Thymus (tissue), 11 donors: Measurements from ENCODE around the gene PTHLH. TPM values are rescaled to one million over a fixed set of nuclear protein-coding genes. Genes with fewer than 3 reads are reported as not detected.

Experiments
- DNase-seq, 9 donors: peaks; one replicate each; pipeline ENCODE4 v3.0.0-alpha.2; 2013; ENCODE audit warnings: low spot score in 9 of 9, low read depth in 6 of 9, missing footprints in 1 of 9
- H3K27ac ChIP-seq, 2 donors: one replicate each; pipeline ENCODE4 v1.5.1; 2013; ENCODE audit warnings: control low read depth in 1 of 2, low read depth in 1 of 2, low read length in 1 of 2, mild to moderate bottlenecking in 1 of 2, moderate library complexity in 1 of 2
- H3K27me3 ChIP-seq, 2 donors: one replicate each; pipeline ENCODE4 v1.5.1; 2013; ENCODE audit warnings: low read length in 1 of 2; ENCODE audit not compliant: control insufficient read depth in 2 of 2, insufficient read depth in 1 of 2
- H3K36me3 ChIP-seq, 2 donors: one replicate each; pipeline ENCODE4 v1.5.1; 2013; ENCODE audit warnings: low read length in 1 of 2, mild to moderate bottlenecking in 1 of 2, moderate library complexity in 1 of 2; ENCODE audit not compliant: control insufficient read depth in 2 of 2, insufficient read depth in 2 of 2
- H3K4me1 ChIP-seq, 2 donors: one replicate each; pipeline ENCODE4 v1.5.1; 2013; ENCODE audit warnings: low read length in 2 of 2; ENCODE audit not compliant: control insufficient read depth in 2 of 2, insufficient read depth in 2 of 2
- H3K4me3 ChIP-seq, 2 donors: one replicate each; pipeline ENCODE4 v1.5.1; 2013; ENCODE audit warnings: low read length in 2 of 2, control low read depth in 1 of 2, mild to moderate bottlenecking in 1 of 2
- H3K9me3 ChIP-seq, 2 donors: one replicate each; pipeline ENCODE4 v1.5.1; 2013; ENCODE audit warnings: low read length in 1 of 2, mild to moderate bottlenecking in 1 of 2; ENCODE audit not compliant: control insufficient read depth in 2 of 2, insufficient read depth in 1 of 2
- WGBS: extraction: QIAGEN DNeasy Blood & Tissue Kit; methylation state at CpG from one replicate; pipeline ENCODE4 v1.1.7; 2013; 5-methylcytosine and 5-hydroxymethylcytosine counted together
- polyA plus RNA-seq: library from polyadenylated mRNA; stranded (reverse); fragments of 200-250 nt; gene quantifications from one replicate; pipeline ENCODE4 v1.2.3, GENCODE V29; 2013
- total RNA-seq: library from RNA; stranded (reverse); fragments of 120-200 nt; gene quantifications from one replicate; pipeline ENCODE4 v1.2.4, GENCODE V29; 2013
- donor health status: healthy.

Gene PTHLH
- total and polyA plus RNA-seq, 2 donors: 0.30 to 0.57 TPM

DNA sequence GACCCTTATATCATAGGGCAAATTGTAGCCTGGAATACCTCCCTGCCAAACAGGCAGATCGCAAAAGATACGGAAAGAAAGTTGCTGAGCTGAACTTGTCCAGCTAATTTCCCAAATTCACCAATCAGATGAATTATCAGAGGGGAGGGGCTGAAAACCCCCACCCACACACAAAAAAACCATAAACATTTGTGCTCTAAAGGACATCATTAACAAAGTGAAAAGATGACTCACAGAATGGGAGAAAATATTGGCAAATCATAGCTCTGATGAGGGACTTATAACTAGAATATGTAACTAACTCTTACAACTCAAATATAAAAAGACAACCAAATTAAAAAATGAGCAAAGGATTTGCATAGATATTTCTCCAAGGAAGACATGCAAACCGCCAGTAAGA lies 36.3 kb downstream of the PTHLH start:
- Histone ChIP-seq H3K27me3 (no peaks in the 10 kb centered on the region), H3K36me3 (no peaks in the 10 kb centered on the region), H3K27ac (no peak overlapping the region), H3K4me3 (no peak overlapping the region), H3K9me3 (no peaks in the 10 kb centered on the region), H3K4me1 (no peaks in the 10 kb centered on the region)
- WGBS: 92% methylated on average over 3 of the region's 3 CpGs
- DNase-seq: no peak

DNA sequence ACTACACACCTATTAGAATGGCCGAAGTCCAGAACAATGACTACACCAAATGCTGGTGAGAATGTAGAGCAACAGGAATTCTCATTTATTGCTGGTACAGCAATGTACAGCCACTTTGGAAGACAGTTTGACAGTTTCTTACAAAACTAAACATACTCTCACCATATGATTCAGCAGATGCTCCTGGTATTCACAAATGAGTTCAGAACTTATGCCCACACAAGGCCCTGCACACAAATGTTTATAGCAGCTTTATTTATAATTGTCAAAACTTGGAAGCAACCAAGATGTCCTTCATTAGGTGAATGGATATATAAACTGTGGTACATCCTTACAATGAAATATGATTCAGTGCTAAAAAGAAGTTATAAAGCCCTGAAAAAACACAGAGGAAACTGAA lies 38.3 kb downstream of the PTHLH start:
- Histone ChIP-seq H3K4me3 (no peak overlapping the region), H3K9me3 (no peaks in the 10 kb centered on the region), H3K36me3 (no peaks in the 10 kb centered on the region), H3K27me3 (no peaks in the 10 kb centered on the region), H3K4me1 (no peaks in the 10 kb centered on the region), H3K27ac (no peak overlapping the region)
- 94% methylated on average over 1 of the region's 1 CpG for WGBS
- no peak for DNase-seq

DNA sequence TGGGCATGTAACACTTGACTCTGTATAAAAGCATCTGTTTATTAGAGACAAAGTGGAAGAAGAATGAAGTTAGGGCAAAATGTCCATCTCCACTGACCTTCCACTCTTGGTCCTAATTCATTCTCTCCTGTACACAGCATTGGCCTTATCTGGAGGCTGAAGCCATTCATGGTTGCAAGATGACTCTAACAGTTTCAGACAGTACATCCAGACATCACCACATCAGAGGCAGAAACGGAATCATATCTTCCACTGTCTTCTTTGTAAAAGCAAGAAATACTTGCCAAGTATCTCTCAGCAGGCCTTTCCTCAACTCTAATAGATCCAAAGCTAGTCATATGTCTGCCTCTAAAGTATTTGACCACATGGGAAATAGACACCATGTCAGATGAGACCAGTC lies 41.1 kb downstream of the PTHLH start:
- no peaks in the 10 kb centered on the region for H3K36me3 ChIP-seq
- H3K4me1 ChIP-seq: no peaks in the 10 kb centered on the region
- no peaks in the 10 kb centered on the region for H3K9me3 ChIP-seq
- WGBS: 96% methylated on average over 1 of the region's 1 CpG
- H3K27ac ChIP-seq: no peak overlapping the region
- H3K4me3 ChIP-seq: no peak overlapping the region
- H3K27me3 ChIP-seq: no peaks in the 10 kb centered on the region
- DNase-seq: no peak

DNA sequence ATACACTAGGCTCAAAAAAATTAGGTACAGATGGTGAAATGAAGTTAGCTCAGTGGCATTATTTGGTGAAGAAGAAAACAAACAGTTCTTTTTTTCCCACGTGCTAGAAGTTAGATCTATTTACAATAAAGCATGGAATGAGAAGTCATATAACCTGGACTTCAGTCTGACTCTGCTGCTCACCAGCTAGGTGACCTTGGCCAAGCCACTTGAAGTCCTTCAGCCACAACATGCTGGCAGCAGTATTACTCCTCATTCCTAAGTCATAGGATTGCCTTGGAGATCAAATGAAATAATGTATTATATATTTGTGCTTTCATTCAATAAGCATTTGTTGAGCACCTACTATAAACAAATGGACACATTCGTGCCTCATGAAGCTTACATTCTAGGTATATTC lies 45.2 kb downstream of the PTHLH start:
- DNase-seq: no peak
- WGBS: 85% methylated on average over 2 of the region's 2 CpGs
- no peaks in the 10 kb centered on the region for H3K9me3 ChIP-seq

DNA sequence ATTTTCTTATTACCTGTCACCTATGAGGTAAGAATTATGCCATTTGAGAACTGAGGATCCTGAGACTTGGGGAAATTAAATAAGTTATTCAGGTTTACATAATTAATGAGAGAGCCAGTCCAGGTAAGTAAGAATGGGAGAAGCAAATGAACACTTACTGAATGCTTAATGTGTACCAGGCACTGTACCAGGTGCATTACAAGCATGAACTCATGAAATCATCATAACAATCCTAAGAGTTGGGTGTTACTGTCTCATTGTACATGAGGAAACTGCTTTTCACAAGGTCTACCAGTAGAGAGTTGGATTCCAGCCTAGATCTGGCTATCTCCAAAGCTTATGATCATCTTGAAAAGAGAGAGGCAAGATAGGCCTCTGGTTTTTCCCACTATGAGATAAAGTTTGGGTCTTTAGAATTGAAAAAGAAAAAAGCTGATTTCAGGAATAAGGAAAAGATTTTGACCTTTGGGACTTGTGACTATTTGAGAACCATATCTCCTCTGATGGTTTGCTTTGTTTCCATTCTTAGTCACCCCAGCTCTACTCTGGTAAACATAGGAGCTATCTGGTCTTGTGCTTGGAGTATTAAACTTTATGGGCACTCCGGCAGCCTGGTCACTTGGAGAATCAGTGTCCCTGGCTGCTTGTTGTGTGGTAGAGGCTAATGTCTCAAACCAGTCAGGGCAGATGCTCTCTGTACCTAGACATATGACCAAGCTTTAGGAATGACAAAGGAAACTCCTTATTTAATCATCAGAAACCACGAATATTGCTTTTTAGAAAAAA lies 48.0 kb downstream of the PTHLH start:
- H3K4me1 ChIP-seq: no peaks in the 10 kb centered on the region
- H3K36me3 ChIP-seq: no peaks in the 10 kb centered on the region
- no peak for DNase-seq
- WGBS: 86% methylated on average over 2 of the region's 2 CpGs
- no peak overlapping the region for H3K4me3 ChIP-seq
- H3K27me3 ChIP-seq: no peaks in the 10 kb centered on the region
- no peak overlapping the region for H3K27ac ChIP-seq
- H3K9me3 ChIP-seq: no peaks in the 10 kb centered on the region

More for the DNA sequence above, 45.2 kb downstream of the PTHLH start:
- Histone ChIP-seq H3K4me3 (no peak overlapping the region), H3K4me1 (no peaks in the 10 kb centered on the region), H3K27me3 (no peaks in the 10 kb centered on the region), H3K27ac (no peak overlapping the region), H3K36me3 (no peaks in the 10 kb centered on the region)

DNA sequence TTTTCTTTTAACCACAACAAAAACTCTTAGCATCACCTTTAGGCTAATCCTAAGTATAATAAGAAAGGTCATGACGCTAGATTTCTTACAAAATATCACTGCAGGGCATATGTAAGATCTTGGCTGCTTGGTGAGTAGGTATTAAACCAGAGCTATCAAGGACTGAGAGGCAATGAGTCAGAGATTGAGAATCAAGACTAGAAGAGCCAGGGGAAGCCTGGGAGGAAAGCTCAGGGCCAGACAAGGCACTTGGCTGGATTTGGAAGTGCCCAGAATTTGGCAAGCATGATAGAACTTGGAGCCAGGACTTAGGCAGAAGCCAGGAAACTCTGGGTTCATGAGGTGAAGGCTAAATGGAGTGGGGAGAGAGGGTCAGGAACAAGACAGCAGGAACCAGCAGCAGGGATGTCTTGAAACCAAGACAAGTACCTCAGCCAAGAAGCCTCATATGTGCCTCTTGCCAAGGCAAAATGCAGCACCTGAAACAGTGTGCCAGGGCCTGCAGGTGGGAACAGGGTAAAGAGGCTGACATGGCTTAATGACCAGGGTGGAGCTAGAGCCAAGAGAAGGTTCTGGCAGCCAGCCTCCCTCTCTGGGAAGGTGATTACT lies 49.9 kb downstream of the PTHLH start:
- Histone ChIP-seq H3K27ac (no peak overlapping the region), H3K4me3 (no peak overlapping the region), H3K36me3 (no peaks in the 10 kb centered on the region), H3K9me3 (no peaks in the 10 kb centered on the region), H3K27me3 (no peaks in the 10 kb centered on the region), H3K4me1 (no peaks in the 10 kb centered on the region)
- 88% methylated on average over 1 of the region's 1 CpG for WGBS
- DNase-seq: no peak

DNA sequence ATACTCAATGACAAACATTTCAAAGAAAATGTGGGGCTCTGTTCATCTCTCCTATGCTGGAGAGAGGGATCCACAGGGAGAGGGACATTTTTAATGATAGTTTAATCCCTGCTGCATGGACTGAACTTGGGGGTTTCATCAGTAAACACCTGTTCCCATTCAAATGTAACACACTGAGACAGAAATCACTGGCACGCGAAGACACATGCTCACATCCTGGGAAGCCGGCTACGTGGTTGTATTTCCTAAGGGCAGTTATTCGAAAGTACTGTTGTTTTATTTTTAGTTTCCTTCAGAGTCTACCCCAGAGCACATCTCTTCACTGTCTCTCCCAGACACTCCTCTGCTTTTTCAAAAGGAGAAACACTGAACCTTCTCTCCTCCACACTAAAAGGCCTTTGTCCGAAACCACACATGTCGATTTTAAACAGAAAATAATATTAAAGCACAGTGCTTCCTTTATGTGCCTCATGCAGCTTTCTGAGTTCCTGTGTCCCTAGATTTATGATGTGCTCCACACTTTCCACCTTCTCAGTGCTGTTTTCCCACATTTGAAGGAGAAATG lies 52.8 kb downstream of the PTHLH start:
- WGBS: 89% methylated on average over 7 of the region's 7 CpGs
- no peaks in the 10 kb centered on the region for H3K27me3 ChIP-seq
- no peak for DNase-seq

DNA sequence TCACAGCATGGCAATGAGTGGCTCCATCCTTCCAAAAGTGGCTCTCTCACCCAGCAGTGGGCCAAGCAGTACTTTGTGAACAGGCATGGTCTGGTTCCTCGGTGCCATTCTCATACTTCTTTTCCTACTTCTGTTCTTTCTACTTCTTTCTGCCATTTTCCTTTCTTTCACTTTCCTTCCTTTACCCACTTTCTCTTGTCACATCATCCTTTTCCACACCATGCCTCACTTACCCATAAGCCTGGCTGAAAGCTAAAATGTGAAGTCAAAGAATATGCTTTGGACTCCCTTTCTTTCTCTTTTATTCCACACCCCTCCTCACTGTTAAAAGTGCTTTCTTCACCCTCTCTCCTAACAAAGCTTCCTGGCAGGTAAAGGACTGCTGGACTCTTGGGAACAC lies 57.0 kb downstream of the PTHLH start:
- H3K27ac ChIP-seq: no peak overlapping the region
- no peaks in the 10 kb centered on the region for H3K4me1 ChIP-seq
- no peaks in the 10 kb centered on the region for H3K9me3 ChIP-seq
- H3K27me3 ChIP-seq: no peaks in the 10 kb centered on the region
- H3K36me3 ChIP-seq: no peaks in the 10 kb centered on the region
- DNase-seq: no peak
- H3K4me3 ChIP-seq: no peak overlapping the region
- 95% methylated on average over 1 of the region's 1 CpG for WGBS

More for the DNA sequence above, 52.8 kb downstream of the PTHLH start:
- H3K4me3 ChIP-seq: no peak overlapping the region
- H3K4me1 ChIP-seq: no peaks in the 10 kb centered on the region
- no peak overlapping the region for H3K27ac ChIP-seq
- no peaks in the 10 kb centered on the region for H3K9me3 ChIP-seq
- no peaks in the 10 kb centered on the region for H3K36me3 ChIP-seq

DNA sequence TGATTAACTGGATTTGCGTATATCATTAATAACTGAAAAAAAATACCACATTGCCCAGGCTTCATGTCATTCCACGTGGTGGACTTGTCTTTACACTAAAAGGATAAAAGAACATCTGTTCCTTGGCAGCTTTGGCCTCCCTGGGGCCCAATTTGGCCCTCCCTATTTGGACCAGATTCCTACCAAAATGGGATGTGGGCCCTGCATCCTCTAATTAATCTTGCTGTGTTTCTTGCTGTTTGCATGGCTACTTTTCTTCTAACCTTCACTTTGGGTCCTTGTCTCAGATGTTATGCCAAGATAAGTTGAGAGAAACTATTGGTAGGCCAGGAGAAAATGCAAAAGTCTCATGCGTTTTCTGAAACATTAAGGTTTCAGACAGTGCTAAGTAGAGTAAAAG lies 57.5 kb downstream of the PTHLH start:
- H3K9me3 ChIP-seq: no peaks in the 10 kb centered on the region
- no peak overlapping the region for H3K27ac ChIP-seq
- WGBS: 69% methylated on average over 3 of the region's 3 CpGs
- H3K4me1 ChIP-seq: no peaks in the 10 kb centered on the region
- DNase-seq: no peak
- H3K27me3 ChIP-seq: no peaks in the 10 kb centered on the region
- H3K36me3 ChIP-seq: no peaks in the 10 kb centered on the region
- no peak overlapping the region for H3K4me3 ChIP-seq
